MV-4-11 (cell line): ENCODE results near the gene GATAD2A.
"Not testable (repeated sequence)": the region's sequence is repeated elsewhere in the genome, so short reads cannot be mapped to it uniquely, and the experiment has no call there.

Source experiments
- DNase-seq: peaks from one replicate; lab custom pipeline; 2025; lab: John Stamatoyannopoulos, UW

The GATAD2A gene

DNA sequence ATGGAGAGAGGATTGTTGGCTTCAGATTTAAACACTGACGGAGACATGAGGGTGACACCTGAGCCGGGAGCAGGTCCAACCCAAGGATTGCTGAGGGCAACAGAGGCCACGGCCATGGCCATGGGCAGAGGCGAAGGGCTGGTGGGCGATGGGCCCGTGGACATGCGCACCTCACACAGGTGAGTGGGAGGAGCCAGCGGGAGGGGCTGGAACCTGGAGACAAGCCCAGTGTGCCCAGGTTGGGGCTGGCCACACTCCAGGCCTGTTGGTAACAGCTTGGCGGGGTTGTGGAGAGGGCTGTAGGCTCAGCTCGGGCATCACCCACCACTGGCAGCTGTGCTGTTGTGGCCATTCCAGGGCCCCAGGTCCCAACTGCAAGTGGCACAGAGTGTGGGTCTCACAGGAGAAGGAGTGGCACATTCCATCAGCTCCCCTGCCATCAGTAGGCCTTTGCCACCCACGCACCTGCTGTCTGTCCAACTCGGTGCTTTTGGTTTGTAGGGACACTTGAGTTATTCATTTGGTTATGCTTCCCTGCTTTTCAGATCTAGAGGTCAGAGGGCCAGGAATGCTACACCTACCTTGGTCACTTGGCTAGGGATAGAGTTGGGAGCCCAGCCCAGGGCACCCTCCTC is 60.1 kb downstream of the GATAD2A start:
- DNase-seq, result no peak

DNA sequence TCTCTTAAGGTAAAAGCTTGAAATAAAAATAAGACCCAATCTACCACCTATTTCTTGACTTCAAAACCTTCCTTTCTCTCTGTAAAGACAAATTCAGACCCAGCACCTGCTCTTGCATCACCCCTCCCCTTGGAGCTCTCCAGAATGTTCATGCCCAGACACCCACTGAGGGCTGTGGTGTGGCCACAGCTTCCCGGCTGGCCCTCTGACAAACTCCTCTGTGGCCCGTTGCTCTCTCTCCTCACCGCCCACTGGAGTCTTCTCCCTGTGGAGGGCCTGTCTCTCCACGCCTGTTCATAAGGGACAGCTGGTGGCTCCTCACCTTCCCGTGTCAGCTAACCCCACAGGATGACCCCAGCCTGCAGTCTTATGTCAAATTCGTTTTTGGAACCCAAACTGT is 60.7 kb downstream of the GATAD2A start:
- DNase-seq, result no peak

DNA sequence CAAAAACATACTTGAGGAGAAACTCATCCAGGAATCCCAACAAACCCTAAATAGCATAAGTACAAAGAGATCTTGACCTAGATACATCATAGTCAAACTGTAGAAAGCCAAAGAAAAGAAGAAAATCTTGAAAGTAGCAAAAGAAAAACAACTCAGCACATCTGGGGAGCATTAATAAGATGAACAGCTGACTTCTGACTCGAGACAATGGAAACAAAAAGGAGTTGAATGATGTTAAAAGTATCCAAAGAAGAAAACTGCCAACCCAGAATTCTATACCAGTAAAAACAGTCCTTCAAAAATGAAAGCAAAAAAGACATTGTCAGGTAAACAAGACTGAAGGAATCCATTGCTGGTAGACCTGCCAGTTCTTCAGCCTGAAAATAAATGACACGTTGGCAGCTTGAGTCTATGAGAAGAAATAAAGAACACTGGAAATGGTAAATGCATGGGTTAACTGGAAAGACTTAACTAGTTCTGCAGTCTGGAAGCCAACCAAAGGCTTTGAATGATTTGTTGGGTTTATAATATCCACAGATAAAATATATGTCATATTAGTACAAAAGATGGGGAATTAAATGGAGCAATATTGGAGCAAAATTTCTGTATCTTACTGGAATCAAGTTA is 63.1 kb downstream of the GATAD2A start:
- DNase-seq, result peak; percentile 29

DNA sequence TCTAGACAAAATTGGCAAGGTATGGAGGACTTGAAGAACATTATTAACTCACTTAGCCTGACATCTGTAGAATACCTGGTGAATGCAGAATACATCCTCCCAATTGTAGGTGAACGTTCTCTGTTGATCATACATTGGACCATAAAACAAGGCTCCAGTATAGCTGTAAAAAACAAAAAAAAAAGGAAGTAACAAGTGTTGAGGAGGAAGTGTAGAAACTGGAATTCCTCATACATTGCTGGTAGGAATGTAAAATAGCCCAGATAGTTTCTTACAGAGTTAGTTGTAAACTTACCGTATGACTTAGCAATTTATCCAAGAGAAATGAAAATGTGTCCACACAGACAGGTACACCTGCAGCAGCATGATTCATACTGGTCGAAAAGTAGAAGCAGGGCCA is 65.1 kb downstream of the GATAD2A start:
- DNase-seq, result peak; percentile 67

DNA sequence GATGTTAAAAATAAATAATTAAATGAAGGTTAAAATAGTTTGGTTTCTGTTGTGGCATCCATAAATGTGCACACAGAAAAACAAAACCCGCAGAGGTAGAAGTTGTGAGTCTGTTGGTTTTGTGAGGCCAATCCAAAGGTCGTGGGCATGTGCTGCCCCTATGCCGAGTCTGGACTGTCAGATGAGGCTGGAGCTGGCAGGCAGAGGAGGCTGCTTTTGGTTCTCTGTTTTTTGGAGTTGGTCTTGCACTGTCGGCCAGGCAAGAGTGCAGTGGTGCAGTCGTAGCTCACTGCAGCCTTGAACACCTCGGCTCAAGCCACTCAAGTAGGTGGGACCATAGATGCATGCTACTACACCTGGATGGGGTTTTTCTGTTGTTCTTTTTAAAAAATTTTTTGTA is 66.2 kb downstream of the GATAD2A start:
- no peak for DNase-seq

DNA sequence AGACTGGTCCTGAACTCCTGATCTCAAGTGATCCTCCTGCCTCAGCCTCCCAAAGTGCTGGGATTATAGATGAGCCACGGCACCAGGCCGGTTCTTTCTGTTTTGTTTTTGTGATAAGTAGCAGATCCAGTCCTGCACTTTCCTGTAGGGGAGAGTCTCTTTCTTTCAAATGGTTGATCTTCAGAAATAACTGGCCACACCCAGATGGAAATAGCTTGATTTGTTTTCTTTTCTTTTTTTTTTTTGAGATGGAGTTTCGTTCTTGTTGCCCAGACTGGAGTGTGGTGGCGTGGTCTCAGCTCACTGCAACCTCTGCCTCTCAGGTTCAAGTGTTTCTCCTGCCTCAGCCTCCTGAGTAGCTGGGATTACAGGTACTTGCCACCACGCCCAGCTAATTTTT is 66.6 kb downstream of the GATAD2A start:
- DNase-seq, result not testable (repeated sequence)

DNA sequence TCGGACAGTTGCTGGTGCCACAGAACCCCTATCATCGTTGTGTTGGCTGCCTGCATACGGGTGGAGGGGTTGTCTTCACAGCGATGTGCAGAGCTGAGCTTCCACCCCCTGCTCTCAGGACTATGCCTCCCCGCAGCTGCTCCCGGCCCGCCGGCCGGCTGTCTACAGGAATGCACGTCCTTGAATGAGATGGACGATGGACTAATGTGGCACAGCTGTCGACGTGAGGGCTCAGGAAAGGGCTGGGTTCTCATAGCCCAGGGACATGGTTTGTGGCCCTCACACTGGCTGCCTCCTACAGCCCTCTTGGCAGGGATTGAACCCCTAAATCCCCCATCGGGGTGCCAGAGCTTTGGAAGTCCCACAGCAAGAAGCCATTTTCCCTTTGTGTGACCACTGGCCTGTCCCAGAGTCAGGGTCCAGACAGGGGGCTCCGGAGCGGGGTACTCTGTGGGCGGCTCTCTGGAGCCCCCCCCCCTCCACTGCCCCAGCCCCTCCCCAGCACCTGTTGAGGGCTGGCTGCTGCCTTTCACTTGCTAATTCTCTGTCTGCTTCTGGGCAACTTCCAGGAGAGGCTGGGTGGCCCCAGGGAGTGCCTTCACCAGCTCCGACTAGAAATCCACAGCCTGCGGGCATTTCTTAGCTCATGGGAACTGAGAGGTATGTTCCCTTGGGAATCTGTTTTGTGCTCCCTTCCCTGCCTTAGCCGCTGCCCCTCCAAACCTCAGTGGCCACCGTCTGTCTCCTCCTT is 69.7 kb downstream of the GATAD2A start:
- no peak for DNase-seq

DNA sequence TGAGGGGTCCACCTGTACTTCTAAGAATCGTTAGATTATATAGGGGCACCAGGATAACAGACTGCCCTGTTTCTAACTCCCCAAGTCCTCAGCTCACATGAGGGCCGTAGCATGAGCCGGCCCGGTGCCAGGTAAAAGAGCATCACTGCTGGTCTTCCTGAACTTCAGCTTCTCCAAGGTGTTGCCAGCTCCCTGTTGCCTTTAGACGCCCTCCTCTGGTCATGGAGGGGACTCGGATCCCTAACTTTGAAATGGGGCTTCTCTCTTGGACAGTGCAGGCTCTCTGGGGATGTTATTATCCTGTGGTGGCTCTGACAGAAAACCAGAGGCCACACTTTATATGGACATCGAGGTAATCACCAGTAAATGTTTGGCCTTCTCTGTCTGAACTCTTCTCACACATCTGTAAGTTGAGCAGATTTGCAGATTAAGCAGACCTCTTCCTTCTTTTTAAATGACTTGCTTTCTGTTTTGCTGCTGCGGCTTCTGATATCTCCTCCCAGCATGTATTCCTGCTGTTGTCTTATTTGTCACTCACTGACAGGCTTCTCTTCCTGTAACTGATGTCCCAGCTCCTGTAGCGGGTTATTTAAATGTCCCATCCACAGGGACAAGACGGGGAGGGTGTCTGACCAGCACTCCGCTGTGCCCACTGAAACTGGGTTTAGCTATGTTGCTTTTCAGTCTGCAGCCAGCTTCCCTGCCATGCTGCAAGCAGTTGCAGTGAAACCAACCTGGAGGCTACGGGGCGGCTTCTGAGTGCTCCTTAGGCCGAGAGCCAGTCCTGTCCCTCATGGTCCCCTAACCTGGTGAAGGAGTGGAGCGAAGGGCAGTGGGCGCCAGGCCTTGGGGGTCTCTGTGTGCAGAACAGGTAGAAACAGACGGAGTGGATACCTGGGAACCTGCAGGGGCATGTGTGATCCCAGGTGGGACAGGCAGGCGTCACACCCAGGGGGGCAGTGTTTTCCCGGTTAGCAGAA is 70.7 kb downstream of the GATAD2A start:
- DNase-seq, result peak; percentile 11

DNA sequence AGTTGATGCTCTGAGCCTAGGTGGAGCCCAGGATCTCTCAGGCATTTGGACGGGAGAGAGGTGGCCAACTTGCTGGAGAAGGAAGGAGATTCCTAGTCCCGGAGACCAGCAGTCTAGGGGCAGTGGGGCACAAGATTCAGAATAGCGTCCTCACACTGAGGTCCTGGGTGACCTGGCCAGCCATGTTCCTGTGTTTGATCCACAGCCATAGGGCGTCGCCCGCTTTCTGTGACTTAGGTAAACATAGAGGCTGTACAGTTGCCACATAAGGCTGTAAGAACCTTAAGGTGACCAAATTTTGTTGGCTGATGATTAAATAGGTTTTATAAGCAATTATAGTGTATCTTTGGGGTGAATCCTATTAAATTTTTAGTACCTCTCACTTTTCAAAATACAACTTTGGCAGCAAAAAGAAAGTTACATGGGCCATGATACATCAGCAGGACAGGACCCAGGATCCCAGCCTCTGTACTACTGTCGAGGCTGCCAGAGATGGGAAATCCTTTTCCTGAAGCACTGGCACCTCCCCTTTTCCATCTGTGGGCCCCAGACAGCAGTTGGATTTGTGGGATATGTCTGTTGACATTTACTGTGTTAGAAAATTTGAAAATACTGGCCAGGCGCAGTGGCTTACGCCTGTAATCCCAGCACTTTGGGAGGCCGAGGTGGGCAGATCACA is 72.4 kb downstream of the GATAD2A start:
- no peak for DNase-seq

DNA sequence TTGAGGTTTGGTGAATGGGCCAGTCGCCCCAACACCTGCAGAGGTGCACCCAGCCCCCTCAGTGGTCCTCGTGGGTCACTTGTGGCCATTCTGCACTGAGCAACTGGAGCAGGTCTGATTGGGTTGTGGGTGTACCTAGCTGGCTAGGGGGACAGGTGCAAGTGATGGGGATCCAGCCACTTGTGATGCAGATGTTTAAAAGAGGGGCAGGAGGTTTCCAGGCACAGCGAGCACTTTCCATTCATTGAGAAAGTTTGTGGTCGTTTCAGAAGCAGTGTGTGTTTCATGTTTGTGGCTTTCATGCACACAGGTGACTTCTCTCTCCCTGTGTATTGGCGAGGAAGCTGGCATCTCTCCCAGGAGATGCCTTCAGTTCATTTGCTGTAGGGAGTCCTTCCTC is 75.2 kb downstream of the GATAD2A start:
- DNase-seq, result no peak

DNA sequence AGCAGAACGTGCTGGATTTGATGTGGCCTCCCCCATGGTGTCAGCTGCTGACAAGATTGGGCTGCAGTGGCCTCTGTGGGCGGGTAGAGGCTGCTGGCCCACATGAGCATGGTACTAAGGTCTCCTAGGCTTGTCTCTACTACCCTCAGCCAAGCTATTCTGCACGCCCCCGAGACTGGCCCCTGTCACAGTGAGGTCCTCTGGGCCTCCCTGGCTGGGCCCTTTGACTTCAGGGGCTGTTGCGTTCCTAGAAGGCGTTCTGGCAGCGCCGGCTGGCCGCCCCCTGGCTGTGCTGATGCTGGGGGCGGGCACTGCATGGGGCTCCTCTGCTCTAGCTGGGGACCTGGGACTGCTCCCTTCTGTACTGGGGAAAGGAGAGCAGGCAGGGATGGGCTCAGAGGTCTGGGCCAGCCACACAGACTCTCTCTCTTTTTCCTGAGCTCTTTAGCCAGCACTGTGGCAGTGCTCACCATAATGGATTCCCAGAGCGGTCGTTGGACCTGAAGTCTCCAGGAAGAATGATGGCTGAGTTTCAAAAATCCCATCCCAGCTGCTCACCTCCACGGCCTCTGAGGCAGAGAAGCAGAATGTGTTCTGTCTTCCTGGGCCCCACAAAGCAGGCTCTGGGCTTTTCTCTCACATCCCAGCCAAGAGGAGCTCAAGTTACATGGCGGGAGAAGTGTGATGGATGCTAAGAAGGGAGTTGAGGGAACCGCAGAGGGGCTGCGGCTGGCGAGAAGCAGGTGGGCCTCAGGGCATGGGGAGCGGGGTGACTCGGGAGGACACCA is 77.5 kb downstream of the GATAD2A start:
- no peak for DNase-seq

DNA sequence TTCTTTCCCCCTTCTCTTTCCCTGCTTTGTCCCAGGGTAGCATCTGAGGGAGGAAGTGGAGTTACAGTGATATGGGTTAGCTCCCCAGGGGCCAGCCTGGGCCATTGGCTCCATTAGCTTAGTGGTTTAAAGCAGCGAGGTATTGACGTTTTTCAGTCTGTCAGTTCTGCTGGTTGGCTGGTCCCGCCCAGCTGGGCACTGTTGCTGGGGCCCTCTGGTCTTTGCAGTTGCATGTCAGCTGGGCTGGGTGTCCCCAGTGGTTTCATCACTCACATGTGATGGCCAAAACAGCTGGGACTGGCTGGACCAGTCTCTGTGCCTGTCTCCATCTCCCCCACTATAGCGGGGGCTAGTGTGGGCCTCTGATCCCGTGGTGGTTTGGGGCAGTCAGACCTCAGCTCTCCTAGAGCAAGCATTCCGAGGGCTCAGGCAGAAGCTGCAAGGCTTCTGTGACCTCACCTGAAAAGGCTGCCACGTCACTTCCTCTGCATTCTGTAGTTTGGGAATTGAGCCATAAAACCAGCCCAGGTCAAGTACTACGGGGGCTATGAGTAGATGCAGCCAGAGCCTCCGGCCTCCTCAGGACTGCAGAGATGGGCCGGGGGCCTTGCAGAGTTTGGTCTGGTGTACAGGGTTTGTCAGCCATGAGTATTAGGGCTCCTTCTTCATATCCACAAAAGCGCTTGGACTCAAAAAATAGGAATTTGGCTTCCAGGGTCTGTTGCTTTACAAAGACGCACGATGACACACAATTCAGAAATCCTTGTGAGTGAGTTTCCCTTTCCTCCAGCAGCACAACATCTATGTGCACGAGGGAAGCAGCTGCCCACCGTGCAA is 79.9 kb downstream of the GATAD2A start:
- peak; percentile 55 for DNase-seq

DNA sequence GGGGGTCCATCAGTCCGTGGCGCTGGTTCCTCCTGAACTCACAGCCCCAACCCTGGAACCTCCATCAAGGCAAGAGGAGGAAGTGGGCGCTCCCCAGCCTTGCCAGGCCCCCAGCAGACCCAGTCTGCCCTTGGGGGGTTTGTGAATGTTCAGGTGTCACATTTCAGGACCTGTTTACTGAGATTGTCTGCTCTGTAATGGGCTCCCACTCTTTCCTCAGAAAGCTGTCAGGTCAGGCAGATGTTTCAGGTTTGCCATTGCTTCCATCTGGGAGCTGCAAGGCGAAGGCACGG is 80.5 kb downstream of the GATAD2A start:
- DNase-seq, result no peak

DNA sequence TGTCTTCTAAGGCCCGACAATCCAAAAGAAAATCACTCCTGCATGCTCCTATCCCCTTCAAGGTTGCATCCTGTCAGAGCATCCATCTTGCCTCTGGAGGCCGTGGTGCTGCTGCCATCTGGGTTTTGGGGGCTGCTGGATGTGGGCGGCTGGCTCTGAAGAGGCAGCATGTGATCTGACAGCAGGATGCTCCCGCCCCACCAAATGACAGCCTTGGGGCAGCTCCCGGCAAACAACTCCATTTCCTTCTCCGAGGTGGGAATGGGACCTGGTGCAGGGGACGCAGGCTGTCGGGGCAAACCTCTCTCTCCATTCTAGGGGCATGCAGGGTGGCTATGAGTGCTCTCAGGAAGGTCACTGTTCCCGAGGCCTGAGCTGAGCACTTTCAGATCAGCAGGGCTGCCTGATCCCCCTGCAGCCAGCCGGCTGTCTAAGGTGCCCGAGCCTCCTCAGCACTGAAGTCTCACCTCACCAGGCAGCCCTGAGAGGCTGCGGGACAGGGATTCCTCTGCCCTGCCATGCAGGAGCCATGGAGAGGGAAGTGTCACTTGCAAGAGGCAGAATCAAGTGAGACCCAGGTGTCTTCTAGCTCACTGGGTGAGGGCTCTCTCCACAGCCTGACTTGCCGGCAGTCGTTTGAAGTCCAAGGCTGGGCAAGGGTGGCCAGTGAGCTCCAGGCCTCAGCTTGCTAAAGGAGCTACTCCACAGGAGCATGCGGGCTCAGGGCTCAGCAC is 81.0 kb downstream of the GATAD2A start:
- no peak for DNase-seq

DNA sequence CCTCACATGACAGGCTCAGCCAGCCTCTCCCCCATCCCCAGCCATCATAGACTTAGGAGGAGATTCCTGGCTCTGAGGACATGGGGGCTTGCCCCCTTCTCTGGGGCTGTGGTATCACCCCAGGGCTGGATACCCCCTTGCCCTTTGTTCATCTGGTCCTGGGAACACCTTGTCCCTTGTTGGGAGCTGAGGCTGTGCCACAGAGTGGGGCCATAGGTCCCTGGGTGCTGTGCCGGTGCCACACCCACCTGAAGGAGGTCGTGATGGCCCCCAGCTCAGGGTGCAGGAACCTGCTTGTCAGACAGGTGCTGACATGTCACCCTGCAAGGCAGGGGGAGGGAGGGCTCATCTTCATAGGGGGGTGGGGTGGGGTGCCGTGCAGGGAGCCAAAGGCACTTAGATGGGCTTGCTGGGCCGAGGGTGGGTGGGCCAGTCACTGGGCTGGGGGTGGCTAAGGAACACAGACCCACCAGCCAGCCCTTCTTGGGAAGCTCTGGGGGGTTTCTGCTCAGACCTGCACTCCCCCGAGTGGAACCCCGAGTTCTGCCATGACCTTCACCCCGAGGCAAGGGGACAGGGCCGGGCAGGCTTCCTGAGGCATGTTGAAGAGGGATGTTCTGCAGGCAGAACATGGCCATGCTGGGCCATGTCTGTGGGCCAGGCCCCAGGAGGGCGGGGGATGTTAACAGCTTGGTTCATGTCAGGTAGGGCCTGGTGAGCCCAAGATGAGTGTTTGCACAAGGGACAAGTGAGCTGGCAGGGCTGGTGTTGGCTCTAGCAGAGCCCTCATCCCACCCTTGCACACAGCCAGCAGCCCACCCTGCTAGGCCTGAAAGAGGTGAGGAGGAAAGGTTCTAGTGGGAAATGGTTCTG is 81.8 kb downstream of the GATAD2A start:
- DNase-seq, result no peak

DNA sequence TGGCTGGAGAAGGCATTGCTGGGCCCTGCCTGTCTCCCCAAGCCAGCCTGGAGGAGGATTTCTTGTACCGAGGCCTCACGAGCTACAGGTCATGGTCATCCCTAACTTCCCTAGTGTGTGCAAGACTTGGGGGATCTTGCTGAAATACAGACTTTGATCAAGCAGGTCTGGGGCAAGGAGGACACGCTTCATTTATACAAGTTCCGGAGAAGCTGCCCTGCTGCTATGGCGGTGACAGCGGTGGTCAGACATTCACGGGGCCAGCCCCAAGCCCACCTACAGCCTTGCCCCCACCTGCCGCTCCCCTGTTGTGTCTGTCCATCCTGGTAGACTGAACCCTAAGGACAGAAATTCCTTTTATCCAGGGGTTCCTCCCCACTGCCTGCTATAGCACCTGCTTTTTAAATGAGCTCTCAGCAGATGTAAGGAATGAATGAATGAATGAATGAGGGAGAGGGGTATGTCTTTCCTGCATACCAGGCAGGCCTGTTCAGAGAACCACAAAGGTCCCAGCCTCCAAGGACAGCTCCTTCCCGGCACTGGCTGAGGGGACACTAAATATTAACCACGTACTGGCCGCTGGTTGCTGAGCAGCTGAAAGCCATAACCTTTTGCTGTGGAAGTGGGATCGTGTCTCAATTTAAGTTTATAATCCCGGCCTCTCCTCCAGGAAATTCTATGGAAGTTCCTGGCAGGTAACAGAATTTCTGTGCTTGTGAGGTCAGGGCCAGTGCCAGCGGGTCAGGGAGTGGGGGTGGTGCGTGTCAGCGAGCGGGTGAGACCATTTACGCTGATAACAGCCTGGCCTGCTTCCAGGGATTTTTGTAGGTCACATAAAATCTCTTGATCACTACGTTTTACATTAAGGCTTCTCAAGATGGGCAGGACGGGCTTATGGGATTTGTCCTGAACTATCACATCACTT is 82.7 kb downstream of the GATAD2A start:
- DNase-seq, result no peak
